HCT116 (cell line): ENCODE results near the gene SLIT1.

Experiments used
- ATF3 ChIP-seq: IDR thresholded peaks from 2 replicates; pipeline ENCODE4 v1.6.1; 2012
- CTCF ChIP-seq, 3 experiments: fragments of 200-600 bp in 1 of 3; sonication (generic) in 1 of 3; IDR thresholded peaks in 2 of 3; conservative IDR thresholded peaks in 1 of 3; 2 replicates each; pipeline ENCODE4 v1.5.1; 2012 to 2017; ENCODE audit warnings: low read depth in 2 of 3, low read length in 2 of 3, antibody characterized with exemption in 1 of 3, borderline replicate concordance in 1 of 3, control low read depth in 1 of 3, mild to moderate bottlenecking in 1 of 3, mixed read lengths in 1 of 3, mixed run types in 1 of 3, moderate library complexity in 1 of 3; ENCODE audit not compliant: insufficient read depth in 1 of 3
- EZH2phosphoT487 ChIP-seq: fragments of 200-600 bp; IDR thresholded peaks from 2 replicates; pipeline ENCODE4 v1.6.1; 2018; ENCODE audit warnings: antibody characterized with exemption, borderline replicate concordance
- JUND ChIP-seq: IDR thresholded peaks from 2 replicates; pipeline ENCODE4 v1.6.1; 2012
- SIN3A ChIP-seq: IDR thresholded peaks from 2 replicates; pipeline ENCODE4 v1.6.1; 2012; ENCODE audit warnings: low read depth
- YY1 ChIP-seq: IDR thresholded peaks from 2 replicates; pipeline ENCODE4 v1.6.1; 2011; ENCODE audit warnings: low read length, low read depth, moderate library complexity, mild to moderate bottlenecking; ENCODE audit not compliant: insufficient replicate concordance; ENCODE audit errors: extremely low read depth
- ZNF274 ChIP-seq: fragments of 200-500 bp; sonication (Bioruptor generic); IDR thresholded peaks from 2 replicates; pipeline ENCODE4 v1.6.1; 2014; ENCODE audit warnings: mild to moderate bottlenecking, low read depth, low read length, inconsistent platforms

- TF ChIP-seq EZH2phosphoT487 (no peak), JUND (no peak), CTCF (IDR thresholded peaks at IDR 0.05 in 2 of 3, conservative IDR thresholded peaks at IDR 0.05 in 1 of 3; ENCODE audit: borderline replicate concordance in 1 of 3, insufficient read depth in 1 of 3, low read depth in 2 of 3, low read length in 2 of 3) (no peak), SIN3A (no peak), ZNF274 (no peak), YY1 (no peak), ATF3 (no peak)
Observed at GRCh38 chr10:97168645-97169044, 17.1 kb downstream of the SLIT1 start.
